ENCODE results near the gene TFCP2L1. TPM values are rescaled to one million over a fixed set of nuclear protein-coding genes. Genes with fewer than 3 reads are reported as not detected.

Gene TFCP2L1
- total and polyA plus RNA-seq, 2 donors (not counting 3 experiments of a cell fraction or from before 2014, with no cell fraction given), result not detected

- DNase-seq (ENCODE audit: low read depth, low spot score) (no peak), FAIRE-seq (no peak)
- CTCF ChIA-PET, result no interaction called here
- TF ChIP-seq JUN (IDR thresholded peaks at IDR 0.05; ENCODE audit: borderline replicate concordance, insufficient read depth, insufficient read length, low read depth) (no peak), GATA2 (IDR thresholded peaks at IDR 0.05; ENCODE audit: insufficient read depth, insufficient read length, low read depth, low read length) (no peak), CTCF (IDR thresholded peaks at IDR 0.05; ENCODE audit: extremely low read depth in 1 of 2, insufficient read depth in 1 of 2, low read depth in 1 of 2, low read length in 2 of 2) (no peak), MAX (IDR thresholded peaks at IDR 0.05; ENCODE audit: insufficient read depth, insufficient read length) (no peak), POLR2AphosphoS5 (IDR thresholded peaks at IDR 0.05; ENCODE audit: insufficient read depth, low read depth, low read length) (no peak), EZH2 (IDR thresholded peaks at IDR 0.05; ENCODE audit: borderline replicate concordance, low read depth, low read length, severe bottlenecking) (no peak), MYC (IDR thresholded peaks at IDR 0.05; ENCODE audit: low read depth, low read length) (no peak), FOS (IDR thresholded peaks at IDR 0.05; ENCODE audit: borderline replicate concordance, insufficient read depth, low read length) (no peak), POLR2A (IDR thresholded peaks at IDR 0.05; ENCODE audit: low read depth, low read length) (no peak)
- Histone ChIP-seq H2AFZ (ENCODE audit: low read depth, low read length) (no peak overlapping the region), H3K36me3 (ENCODE audit: control insufficient read depth in 2 of 2, extremely low read depth in 1 of 2, insufficient read depth in 2 of 2, low read length in 2 of 2) (no peaks in the 10 kb centered on the region), H3K27me3 (ENCODE audit: control insufficient read depth in 2 of 2, insufficient read depth in 2 of 2, low read length in 2 of 2) (no peaks in the 10 kb centered on the region), H3K4me1 (ENCODE audit: control insufficient read depth, extremely low read depth, insufficient read depth, low read length) (no peaks in the 10 kb centered on the region), H3K4me3 (replicated peaks in 1 of 3; ENCODE audit: insufficient read depth in 1 of 3, low read depth in 1 of 3, low read length in 3 of 3) (no peak overlapping the region), H3K9me3 (replicated peaks; ENCODE audit: control insufficient read depth, insufficient read depth, low read length) (no peaks in the 10 kb centered on the region), H4K20me1 (replicated peaks; ENCODE audit: control insufficient read depth, extremely low read depth, insufficient read depth, low read length) (no peaks in the 10 kb centered on the region), H3K4me2 (ENCODE audit: insufficient read depth, low read length) (no peak overlapping the region), H3K27ac (ENCODE audit: insufficient read depth, low read depth, low read length) (no peak overlapping the region), H3K9me1 (replicated peaks; ENCODE audit: control insufficient read depth, extremely low read depth, insufficient read depth, low read length) (no peaks in the 10 kb centered on the region), H3K9ac (replicated peaks; ENCODE audit: extremely low read depth, insufficient read depth, low read length) (no peak overlapping the region), H3K79me2 (ENCODE audit: control insufficient read depth, insufficient read depth, low read length) (no peaks in the 10 kb centered on the region)
- dilution Hi-C loops (cut with MboI; ENCODE audit: extremely low pct_ligation_motif_present, low sequenced_read_pairs) (no loop called here), intact Hi-C loops (cut with micrococcal nuclease) (no loop called here)
- no TSS peak for BruUV-seq (replicated peaks)
- POLR2A ChIA-PET, result no interaction called here
These were observed 85.6 kb downstream of the TFCP2L1 start for GRCh38 chr2:121199281-121200010.

All from endothelial cell of umbilical vein (primary cell).